Osteoblast (primary cell): Measurements from ENCODE around the gene CACNA2D1. TPM values are rescaled to one million over a fixed set of nuclear protein-coding genes. Genes with fewer than 3 reads are reported as not detected.

Source experiments
- DNase-seq: peaks from one replicate; pipeline ENCODE4 v3.0.0; 2011; ENCODE audit warnings: low spot score, mixed read lengths; ENCODE audit not compliant: insufficient read length; ENCODE audit errors: missing footprints
- H2AFZ ChIP-seq: 2 replicates; pipeline ENCODE4 v1.6.0; 2011; ENCODE audit warnings: mild to moderate bottlenecking, low read length
- H3K27ac ChIP-seq: 2 replicates; pipeline ENCODE4 v1.5.1; 2011; ENCODE audit warnings: mild to moderate bottlenecking, low read depth, low read length, moderate library complexity
- H3K27me3 ChIP-seq: 2 replicates; pipeline ENCODE4 v1.6.0; 2012; ENCODE audit warnings: mild to moderate bottlenecking, control low read depth, inconsistent platforms, low read length, moderate library complexity; ENCODE audit not compliant: insufficient read depth
- H3K36me3 ChIP-seq: 2 replicates; pipeline ENCODE4 v1.5.1; 2011; ENCODE audit warnings: mild to moderate bottlenecking, low read length, control low read depth, moderate library complexity; ENCODE audit not compliant: insufficient read depth
- H3K4me1 ChIP-seq: 2 replicates; pipeline ENCODE4 v1.5.1; 2011; ENCODE audit warnings: mild to moderate bottlenecking, low read length, control low read depth, moderate library complexity; ENCODE audit not compliant: insufficient read depth
- H3K4me2 ChIP-seq: 2 replicates; pipeline ENCODE4 v1.6.0; 2011; ENCODE audit warnings: mild to moderate bottlenecking, low read length; ENCODE audit not compliant: insufficient read depth
- H3K4me3 ChIP-seq: fragments of 200-600 bp; sonication (generic); 3 replicates; pipeline ENCODE4 v1.5.1; 2012; ENCODE audit warnings: mild to moderate bottlenecking, low read length, inconsistent platforms; ENCODE audit not compliant: insufficient read depth
- H3K79me2 ChIP-seq: 2 replicates; pipeline ENCODE4 v1.6.0; 2012; ENCODE audit warnings: mild to moderate bottlenecking, low read length, control low read depth, inconsistent platforms; ENCODE audit not compliant: insufficient read depth
- H3K9me3 ChIP-seq: 2 replicates; pipeline ENCODE4 v1.5.1; 2011; ENCODE audit warnings: low read depth, low read length, control low read depth
- H4K20me1 ChIP-seq: 2 replicates; pipeline ENCODE4 v1.6.0; 2012; ENCODE audit warnings: mild to moderate bottlenecking, low read length, control low read depth; ENCODE audit not compliant: insufficient read depth
- total RNA-seq: library from RNA; depleted of rRNA; stranded (reverse); fragments of >200 nt; gene quantifications from 2 replicates; pipeline ENCODE4 v1.2.3, GENCODE V29; 2012
- TF ChIP-seq, protein P1 (sequence below): IDR thresholded peaks from 2 replicates; pipeline ENCODE4 v1.5.1; 2011; ENCODE audit warnings: mild to moderate bottlenecking, low read depth, low read length, moderate library complexity; ENCODE audit errors: extremely low read depth

Gene CACNA2D1
- total RNA-seq, 1 donor: 145 TPM

- Histone ChIP-seq H3K9me3 (no peaks in the 10 kb centered on the region), H4K20me1 (no peaks in the 10 kb centered on the region), H3K79me2 (no peaks in the 10 kb centered on the region), H3K27ac (peak overlapping the region; percentile 18), H3K4me1 (no peaks in the 10 kb centered on the region), H3K36me3 (peaks cover 14% of the 10 kb centered on the region), H2AFZ (no peak overlapping the region), H3K4me3 (no peak overlapping the region), H3K4me2 (no peak overlapping the region), H3K27me3 (no peaks in the 10 kb centered on the region)
- DNase-seq: no peak
- TF ChIP-seq, protein P1, sequence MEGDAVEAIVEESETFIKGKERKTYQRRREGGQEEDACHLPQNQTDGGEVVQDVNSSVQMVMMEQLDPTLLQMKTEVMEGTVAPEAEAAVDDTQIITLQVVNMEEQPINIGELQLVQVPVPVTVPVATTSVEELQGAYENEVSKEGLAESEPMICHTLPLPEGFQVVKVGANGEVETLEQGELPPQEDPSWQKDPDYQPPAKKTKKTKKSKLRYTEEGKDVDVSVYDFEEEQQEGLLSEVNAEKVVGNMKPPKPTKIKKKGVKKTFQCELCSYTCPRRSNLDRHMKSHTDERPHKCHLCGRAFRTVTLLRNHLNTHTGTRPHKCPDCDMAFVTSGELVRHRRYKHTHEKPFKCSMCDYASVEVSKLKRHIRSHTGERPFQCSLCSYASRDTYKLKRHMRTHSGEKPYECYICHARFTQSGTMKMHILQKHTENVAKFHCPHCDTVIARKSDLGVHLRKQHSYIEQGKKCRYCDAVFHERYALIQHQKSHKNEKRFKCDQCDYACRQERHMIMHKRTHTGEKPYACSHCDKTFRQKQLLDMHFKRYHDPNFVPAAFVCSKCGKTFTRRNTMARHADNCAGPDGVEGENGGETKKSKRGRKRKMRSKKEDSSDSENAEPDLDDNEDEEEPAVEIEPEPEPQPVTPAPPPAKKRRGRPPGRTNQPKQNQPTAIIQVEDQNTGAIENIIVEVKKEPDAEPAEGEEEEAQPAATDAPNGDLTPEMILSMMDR: no peak
Measured at GRCh38 chr7:82126576-82126975, 317.0 kb downstream of the CACNA2D1 start.

DNA sequence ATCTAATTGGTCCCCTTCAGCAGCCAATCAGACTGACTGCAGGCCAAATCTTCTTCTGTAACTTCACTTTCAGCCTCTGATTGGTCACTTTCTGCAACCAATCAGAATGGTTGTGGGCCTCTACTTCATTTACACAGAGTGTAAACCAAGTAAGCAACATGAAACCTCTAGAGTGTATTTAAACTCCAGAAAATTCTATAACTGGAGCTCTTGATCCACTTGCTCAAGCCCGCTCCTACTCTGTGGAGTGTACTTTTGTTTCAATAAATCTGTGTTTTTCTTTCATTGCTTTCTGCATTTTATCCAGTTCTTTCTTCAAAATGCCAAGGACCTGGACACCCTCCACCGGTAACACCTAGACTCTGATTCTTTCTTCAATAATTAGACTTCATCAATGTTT, 319.1 kb downstream of the CACNA2D1 start:
- no peaks in the 10 kb centered on the region for H3K27me3 ChIP-seq
- no peaks in the 10 kb centered on the region for H3K9me3 ChIP-seq
- no peak overlapping the region for H3K27ac ChIP-seq
- H3K4me1 ChIP-seq: no peaks in the 10 kb centered on the region
- H2AFZ ChIP-seq: no peak overlapping the region
- peaks cover 12% of the 10 kb centered on the region for H3K36me3 ChIP-seq
- no peak overlapping the region for H3K4me3 ChIP-seq
- DNase-seq: no peak
- H3K4me2 ChIP-seq: no peak overlapping the region
- TF ChIP-seq, protein P1: no peak
- H3K79me2 ChIP-seq: no peaks in the 10 kb centered on the region
- H4K20me1 ChIP-seq: no peaks in the 10 kb centered on the region

DNA sequence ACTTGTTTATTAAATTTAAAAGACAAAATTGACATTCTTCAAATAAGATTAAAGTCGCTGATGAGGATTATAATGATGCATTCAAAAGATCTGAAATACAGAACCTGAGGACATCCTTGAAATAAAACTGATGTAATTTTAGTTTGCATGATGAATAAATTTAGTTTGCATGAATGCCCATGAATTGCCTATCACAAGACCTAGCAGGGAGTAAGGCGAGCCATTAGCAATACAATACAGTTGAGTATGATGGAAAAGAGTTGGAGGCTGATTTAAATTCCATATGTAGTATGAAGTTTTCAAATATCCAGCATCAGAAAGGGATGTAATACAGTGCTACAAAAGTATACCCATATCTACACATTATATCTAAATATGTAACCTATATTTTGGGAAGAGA, 321.3 kb downstream of the CACNA2D1 start:
- H3K36me3 ChIP-seq: peaks cover 19% of the 10 kb centered on the region
- H3K27ac ChIP-seq: no peak overlapping the region
- no peaks in the 10 kb centered on the region for H3K79me2 ChIP-seq
- no peaks in the 10 kb centered on the region for H3K4me1 ChIP-seq
- no peak for DNase-seq
- H3K4me2 ChIP-seq: no peak overlapping the region
- H2AFZ ChIP-seq: no peak overlapping the region
- TF ChIP-seq, protein P1: no peak
- no peaks in the 10 kb centered on the region for H3K9me3 ChIP-seq
- H3K27me3 ChIP-seq: no peaks in the 10 kb centered on the region
- H4K20me1 ChIP-seq: no peaks in the 10 kb centered on the region
- no peak overlapping the region for H3K4me3 ChIP-seq

DNA sequence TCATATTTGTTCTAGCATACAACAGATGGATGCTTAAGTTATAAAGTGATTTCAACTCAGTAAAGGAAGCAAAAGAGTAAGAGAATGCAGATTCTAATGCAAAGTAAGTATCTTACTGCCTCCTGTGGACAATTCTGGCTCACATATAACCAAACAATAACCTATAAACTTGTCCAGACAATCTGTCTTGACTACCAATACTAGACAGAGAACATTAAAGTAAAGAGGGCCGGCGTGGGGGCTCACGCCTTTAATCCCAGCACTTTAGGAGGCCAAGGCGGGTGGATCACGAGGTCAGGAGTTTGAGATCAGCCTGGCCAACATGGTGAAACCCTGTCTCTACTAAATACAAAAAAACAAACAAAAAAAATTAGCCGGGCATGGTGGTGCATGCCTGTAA, 329.3 kb downstream of the CACNA2D1 start:
- Histone ChIP-seq H3K36me3 (peaks cover 23% of the 10 kb centered on the region), H3K9me3 (no peaks in the 10 kb centered on the region), H3K27me3 (no peaks in the 10 kb centered on the region), H3K4me1 (peaks cover 4% of the 10 kb centered on the region), H3K27ac (no peak overlapping the region), H4K20me1 (no peaks in the 10 kb centered on the region), H3K4me3 (no peak overlapping the region), H3K4me2 (no peak overlapping the region), H3K79me2 (peaks cover 4% of the 10 kb centered on the region), H2AFZ (no peak overlapping the region)
- TF ChIP-seq, protein P1: no peak
- no peak for DNase-seq
